Measurements from ENCODE around the gene SNRPB2.

- TF ChIP-seq CTCF (IDR thresholded peaks at IDR 0.05) (no peak), POLR2A (IDR thresholded peaks at IDR 0.05) (no peak), POLR2AphosphoS5 (IDR thresholded peaks at IDR 0.05) (no peak), EP300 (IDR thresholded peaks at IDR 0.05) (no peak)
Observed at GRCh38 chr20:16752901-16753300, 23.1 kb downstream of the SNRPB2 start.

All from upper lobe of left lung (tissue), 4 donors.